Transverse colon (tissue), 4 donors: ENCODE data around the gene ZNF550. TPM values are rescaled to one million over a fixed set of nuclear protein-coding genes. Genes with fewer than 3 reads are reported as not detected.

Source experiments
- DNase-seq: peaks from one replicate; pipeline ENCODE4 v3.0.0-alpha.2; 2019
- H3K27ac ChIP-seq, 4 donors: fragments of 200-600 bp; sonication (generic); 2 replicates each; pipeline ENCODE4 v1.5.1; 2016 to 2018; ENCODE audit warnings: inconsistent platforms in 4 of 4
- H3K27me3 ChIP-seq: fragments of 200-600 bp; sonication (generic); 2 replicates; pipeline ENCODE4 v1.5.1; 2017; ENCODE audit warnings: inconsistent platforms
- H3K36me3 ChIP-seq, 4 donors: fragments of 200-600 bp; sonication (generic); 2 replicates each; pipeline ENCODE4 v1.5.1; 2017 to 2019; ENCODE audit warnings: inconsistent platforms in 4 of 4
- H3K4me1 ChIP-seq, 4 donors: fragments of 200-600 bp; sonication (generic); 2 replicates each; pipeline ENCODE4 v1.5.1; 2017 to 2020; ENCODE audit warnings: inconsistent platforms in 4 of 4
- H3K4me3 ChIP-seq, 4 donors: fragments of 200-600 bp; sonication (generic); 1 replicate in 1 of 4; 2 replicates in 3 of 4; pipeline versions ENCODE4 v1.5.1 to v1.6.1; 2017 to 2019; ENCODE audit warnings: inconsistent platforms in 4 of 4
- H3K9me3 ChIP-seq, 2 donors: fragments of 200-600 bp; sonication (generic); 2 replicates each; pipeline ENCODE4 v1.5.1; 2017 to 2019; ENCODE audit warnings: inconsistent platforms in 2 of 2
- EP300 ChIP-seq: sonication (generic); formaldehyde crosslinking; IDR thresholded peaks from one replicate; pipeline ENCODE4 v1.6.1; 2017; ENCODE audit warnings: antibody characterized with exemption, low read depth
- POLR2A ChIP-seq: fragments of 450-650 bp; IDR thresholded peaks from one replicate; pipeline ENCODE4 v1.6.1; 2016; ENCODE audit warnings: antibody characterized with exemption, mild to moderate bottlenecking, moderate library complexity
- POLR2AphosphoS5 ChIP-seq, 3 donors: sonication (generic); formaldehyde crosslinking; IDR thresholded peaks; one replicate each; pipeline ENCODE4 v1.6.1; 2016; ENCODE audit warnings: antibody characterized with exemption in 3 of 3
- WGBS, 2 donors: methylation state at CpG; one replicate each; pipeline ENCODE4 v1.1.5; 2018; ENCODE audit warnings: low coverage in 1 of 2; 5-methylcytosine and 5-hydroxymethylcytosine counted together
- in situ Hi-C, 4 donors: fragments of 200-750 bp; cut with MboI; loops; one replicate each; pipeline versions ENCODE4 v1.15.0 to v1.15.1; 2017; ENCODE audit warnings: low sequenced_read_pairs in 3 of 4, low pct_ligation_motif_present in 1 of 4, low pct_unique_long_range_greater_than_20kb in 1 of 4
- intact Hi-C: fragments of 100-400 bp; cut with DNase I; formaldehyde crosslinking; loops from one replicate; pipeline ENCODE4 v1.15.1; 2023; ENCODE audit warnings: low total_unique reads
- total RNA-seq, 4 donors: library from RNA; depleted of rRNA; stranded (reverse); fragments of >200 nt; gene quantifications; one replicate each; pipeline ENCODE4 v1.1.0, GENCODE V29; 2016
- TF ChIP-seq, protein P1 (sequence below), 5 experiments: fragments of 200-600 bp in 3 of 5; fragments of 450-650 bp in 2 of 5; sonication (generic) in 3 of 5; IDR thresholded peaks; 1 replicate in 2 of 5; 2 replicates in 3 of 5; pipeline ENCODE4 v1.5.1; 2016 to 2017; ENCODE audit warnings: antibody characterized with exemption in 5 of 5, inconsistent platforms in 3 of 5, mild to moderate bottlenecking in 2 of 5, moderate library complexity in 1 of 5

ZNF550 gene
- total RNA-seq, 4 donors from 2014 or later, result 3.4 to 41.1 (median 5.5) TPM

DNA sequence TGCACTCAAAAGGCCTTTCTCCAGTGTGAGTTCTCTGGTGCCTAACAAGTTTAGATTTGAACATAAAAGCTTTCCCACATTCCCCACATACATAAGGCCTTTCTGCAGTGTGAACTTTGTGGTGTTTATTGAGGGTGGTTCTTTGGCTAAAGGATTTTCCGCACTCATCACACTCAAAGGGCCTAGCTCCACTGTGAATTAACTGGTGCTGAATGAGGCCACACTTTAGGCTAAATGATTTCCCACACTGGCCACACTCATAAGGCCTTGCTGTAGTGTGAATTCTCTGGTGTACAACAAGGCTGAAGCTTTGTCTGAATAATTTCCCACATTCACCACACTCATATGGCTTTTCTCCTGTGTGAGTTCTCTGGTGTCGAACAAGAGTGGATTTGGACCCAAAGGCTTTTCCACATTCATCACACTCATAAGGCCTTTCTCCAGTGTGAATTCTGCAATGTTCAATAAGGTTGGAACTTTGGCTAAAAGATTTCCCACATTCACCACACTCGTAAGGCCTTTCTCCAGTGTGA is 12.8 kb upstream of the ZNF550 start:
- no peak for DNase-seq
- in situ Hi-C loops, result no loop called here
- H3K27ac ChIP-seq, result no peak overlapping the region
- no peak overlapping the region for H3K4me3 ChIP-seq
- peaks cover 0 to 53% (median 27%) of the 10 kb centered on the region in 4 donors for H3K36me3 ChIP-seq
- H3K4me1 ChIP-seq, result peaks cover 0 to 1% (median 0%) of the 10 kb centered on the region in 4 donors
- intact Hi-C loops, result no loop called here
- 96 to 100% methylated on average over 2 to 3 of the region's 3 CpGs for WGBS, 2 donors
- TF ChIP-seq EP300, result no peak
- TF ChIP-seq, protein P1, sequence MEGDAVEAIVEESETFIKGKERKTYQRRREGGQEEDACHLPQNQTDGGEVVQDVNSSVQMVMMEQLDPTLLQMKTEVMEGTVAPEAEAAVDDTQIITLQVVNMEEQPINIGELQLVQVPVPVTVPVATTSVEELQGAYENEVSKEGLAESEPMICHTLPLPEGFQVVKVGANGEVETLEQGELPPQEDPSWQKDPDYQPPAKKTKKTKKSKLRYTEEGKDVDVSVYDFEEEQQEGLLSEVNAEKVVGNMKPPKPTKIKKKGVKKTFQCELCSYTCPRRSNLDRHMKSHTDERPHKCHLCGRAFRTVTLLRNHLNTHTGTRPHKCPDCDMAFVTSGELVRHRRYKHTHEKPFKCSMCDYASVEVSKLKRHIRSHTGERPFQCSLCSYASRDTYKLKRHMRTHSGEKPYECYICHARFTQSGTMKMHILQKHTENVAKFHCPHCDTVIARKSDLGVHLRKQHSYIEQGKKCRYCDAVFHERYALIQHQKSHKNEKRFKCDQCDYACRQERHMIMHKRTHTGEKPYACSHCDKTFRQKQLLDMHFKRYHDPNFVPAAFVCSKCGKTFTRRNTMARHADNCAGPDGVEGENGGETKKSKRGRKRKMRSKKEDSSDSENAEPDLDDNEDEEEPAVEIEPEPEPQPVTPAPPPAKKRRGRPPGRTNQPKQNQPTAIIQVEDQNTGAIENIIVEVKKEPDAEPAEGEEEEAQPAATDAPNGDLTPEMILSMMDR (IDR thresholded peaks at IDR 0.05), result no peak
- no peak for TF ChIP-seq POLR2AphosphoS5 (IDR thresholded peaks at IDR 0.05)
- TF ChIP-seq POLR2A, result no peak
- peaks cover 67 to 94% of the 10 kb centered on the region in 2 donors for H3K9me3 ChIP-seq
- no peaks in the 10 kb centered on the region for H3K27me3 ChIP-seq

DNA sequence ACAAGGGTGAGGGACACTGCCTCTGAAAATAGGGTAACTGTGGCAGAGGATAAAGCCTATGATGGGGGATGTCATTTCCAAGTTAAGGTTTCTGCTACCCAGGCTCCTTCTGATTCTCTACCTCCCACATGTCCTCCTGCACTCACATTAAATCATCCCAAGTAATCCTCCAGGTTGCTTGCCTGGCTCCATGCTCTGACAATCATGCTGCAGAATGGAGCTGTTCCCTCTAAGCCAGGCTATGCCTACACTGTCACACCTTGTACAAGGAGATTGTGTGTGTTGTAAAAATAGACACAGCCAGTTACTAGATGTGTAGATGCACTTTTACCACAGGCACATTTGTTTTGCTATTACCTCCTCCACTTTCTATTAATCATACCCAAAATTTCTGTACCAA is 11.0 kb upstream of the ZNF550 start:
- intact Hi-C loops, result no loop called here
- H3K9me3 ChIP-seq, result peaks cover 69 to 99% of the 10 kb centered on the region in 2 donors
- TF ChIP-seq POLR2A (no peak), EP300 (no peak), POLR2AphosphoS5 (IDR thresholded peaks at IDR 0.05) (no peak)
- TF ChIP-seq, protein P1 (IDR thresholded peaks at IDR 0.05), result no peak
- no peak overlapping the region for H3K4me3 ChIP-seq
- DNase-seq, result no peak
- no peak overlapping the region for H3K27ac ChIP-seq
- in situ Hi-C loops, result no loop called here
- H3K36me3 ChIP-seq, result peaks cover 0 to 43% (median 24%) of the 10 kb centered on the region in 4 donors
- no peaks in the 10 kb centered on the region for H3K27me3 ChIP-seq
- H3K4me1 ChIP-seq, result no peaks in the 10 kb centered on the region

DNA sequence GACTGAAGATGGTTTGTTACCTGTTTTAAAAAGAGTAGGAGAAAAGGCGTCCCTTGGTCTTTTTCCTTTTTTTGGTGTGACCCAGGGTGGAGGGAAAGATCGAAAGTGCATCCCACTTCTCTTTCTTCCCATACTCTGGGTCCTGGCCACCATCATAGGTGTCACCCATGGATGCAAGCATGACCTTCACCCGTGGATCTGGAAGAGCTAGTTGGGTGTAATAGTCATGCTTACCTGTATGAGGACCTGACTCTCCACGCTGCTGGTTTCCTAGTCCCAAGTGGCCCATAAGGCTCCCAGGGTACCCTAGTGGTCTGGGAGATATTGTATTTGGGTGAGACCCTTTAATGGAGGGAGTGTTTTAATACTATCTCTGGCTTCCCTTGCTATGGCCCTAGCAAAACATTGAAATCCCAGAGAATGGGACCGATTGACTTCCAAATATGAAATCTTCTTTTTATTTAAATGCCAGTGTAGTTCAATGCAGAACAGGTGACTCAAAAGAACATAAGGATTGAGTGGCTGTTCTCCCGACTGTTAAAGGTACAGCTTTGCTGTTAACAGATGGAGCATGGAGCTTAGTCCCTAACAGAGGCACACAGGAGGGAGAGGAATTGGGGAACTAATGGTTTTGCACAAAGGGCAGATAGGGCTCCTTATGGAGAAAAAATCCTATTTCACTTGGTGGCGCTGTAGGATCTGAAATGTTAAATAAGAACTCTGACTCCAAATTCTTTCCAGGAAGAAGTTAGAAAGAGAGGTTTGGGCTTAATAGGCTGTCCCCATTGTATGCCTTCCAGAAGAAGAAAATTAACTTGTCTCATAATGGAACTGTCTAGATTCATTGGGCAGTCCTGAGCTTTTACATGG is 7.0 kb upstream of the ZNF550 start:
- 62 to 66% methylated on average over 3 to 7 of the region's 7 CpGs for WGBS, 2 donors

DNA sequence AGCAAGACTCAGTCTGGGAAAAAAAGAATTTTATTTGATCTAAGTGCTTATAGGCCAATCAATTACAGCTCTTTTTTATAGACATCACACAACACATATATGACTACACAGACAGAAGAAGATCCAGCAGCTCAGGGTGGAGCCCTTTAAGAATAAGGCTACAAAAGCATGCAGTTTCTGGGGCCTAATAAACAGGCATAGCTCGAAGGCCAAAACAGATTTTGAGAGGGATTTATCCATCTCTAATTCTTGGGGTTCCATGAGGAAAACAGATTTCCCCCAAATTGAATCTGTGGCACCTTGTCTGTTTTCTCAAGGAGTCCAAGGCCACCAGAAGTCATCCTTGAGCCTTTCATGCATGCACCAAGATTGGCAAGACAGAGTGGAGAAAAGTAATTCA is 3.9 kb upstream of the ZNF550 start:
- intact Hi-C loops, result no loop called here
- Histone ChIP-seq H3K4me1 (peaks cover 0 to 11% (median 10%) of the 10 kb centered on the region in 4 donors), H3K9me3 (peaks cover 47 to 67% of the 10 kb centered on the region in 2 donors), H3K4me3 (no peak overlapping the region), H3K27ac (no peak overlapping the region), H3K36me3 (no peaks in the 10 kb centered on the region), H3K27me3 (no peaks in the 10 kb centered on the region)
- TF ChIP-seq POLR2AphosphoS5 (IDR thresholded peaks at IDR 0.05) (no peak), POLR2A (no peak), EP300 (no peak)
- TF ChIP-seq, protein P1 (IDR thresholded peaks at IDR 0.05), result no peak
- 57 to 63% methylated on average over 1 of the region's 1 CpG for WGBS, 2 donors
- in situ Hi-C loops, result no loop called here
- DNase-seq, result no peak

More for the DNA sequence above, 7.0 kb upstream of the ZNF550 start:
- no peak overlapping the region for H3K27ac ChIP-seq
- in situ Hi-C loops (no loop called here), intact Hi-C loops (no loop called here)
- peaks cover 64 to 83% of the 10 kb centered on the region in 2 donors for H3K9me3 ChIP-seq
- H3K4me3 ChIP-seq, result no peak overlapping the region
- peaks cover 0 to 2% (median 0%) of the 10 kb centered on the region in 4 donors for H3K36me3 ChIP-seq
- no peak for TF ChIP-seq EP300
- TF ChIP-seq, protein P1 (IDR thresholded peaks at IDR 0.05), result no peak
- no peak for TF ChIP-seq POLR2A
- no peak for TF ChIP-seq POLR2AphosphoS5 (IDR thresholded peaks at IDR 0.05)
- H3K4me1 ChIP-seq, result no peaks in the 10 kb centered on the region
- DNase-seq, result no peak
- H3K27me3 ChIP-seq, result no peaks in the 10 kb centered on the region
